ENCODE results near the gene POLE4.

Gene POLE4

GRCh38 chr2:74958274-74959105 lies at the start of gene POLE4:
Gene POLE4, plus strand, starts transcription at chr2:74958643. Its CDS starts 37 bp downstream, at chr2:74958680.
- TF ChIP-seq POLR2A (IDR thresholded peaks at IDR 0.05; ENCODE audit: extremely low read depth, insufficient read length) (peak; percentile 78), MYC (IDR thresholded peaks at IDR 0.05; ENCODE audit: low read depth, low read length) (peak; percentile 94), MAX (IDR thresholded peaks at IDR 0.05; ENCODE audit: low read depth, low read length) (peak; percentile 87), CTCF (IDR thresholded peaks at IDR 0.05; ENCODE audit: low read depth, low read length) (no peak)
- peak within 1 kb of the TSS; percentile 66 for H3K4me3 ChIP-seq (ENCODE audit: low read depth, low read length)
- DNase-seq (ENCODE audit: low read depth), result peak; percentile 94

GRCh38 chr2:74908748-74909444 lies 49.5 kb upstream of the POLE4 start:
- TF ChIP-seq CTCF (IDR thresholded peaks at IDR 0.05; ENCODE audit: low read depth, low read length) (no peak), POLR2A (IDR thresholded peaks at IDR 0.05; ENCODE audit: extremely low read depth, insufficient read length) (no peak), MAX (IDR thresholded peaks at IDR 0.05; ENCODE audit: low read depth, low read length) (no peak), MYC (IDR thresholded peaks at IDR 0.05; ENCODE audit: low read depth, low read length) (no peak)
- no peak for DNase-seq (ENCODE audit: low read depth)
- H3K4me3 ChIP-seq (ENCODE audit: low read depth, low read length), result no peak overlapping the region

GRCh38 chr2:74910245-74910644 lies 48.2 kb upstream of the POLE4 start:
- no peak overlapping the region for H3K4me3 ChIP-seq (ENCODE audit: low read depth, low read length)
- TF ChIP-seq MAX (IDR thresholded peaks at IDR 0.05; ENCODE audit: low read depth, low read length), result no peak
- TF ChIP-seq POLR2A (IDR thresholded peaks at IDR 0.05; ENCODE audit: extremely low read depth, insufficient read length), result no peak
- TF ChIP-seq MYC (IDR thresholded peaks at IDR 0.05; ENCODE audit: low read depth, low read length), result no peak
- TF ChIP-seq CTCF (IDR thresholded peaks at IDR 0.05; ENCODE audit: low read depth, low read length), result no peak
- no peak for DNase-seq (ENCODE audit: low read depth)

GRCh38 chr2:74911061-74911460 lies 47.4 kb upstream of the POLE4 start:
- DNase-seq (ENCODE audit: low read depth), result no peak
- no peak overlapping the region for H3K4me3 ChIP-seq (ENCODE audit: low read depth, low read length)
- no peak for TF ChIP-seq POLR2A (IDR thresholded peaks at IDR 0.05; ENCODE audit: extremely low read depth, insufficient read length)
- TF ChIP-seq MYC (IDR thresholded peaks at IDR 0.05; ENCODE audit: low read depth, low read length), result no peak
- TF ChIP-seq MAX (IDR thresholded peaks at IDR 0.05; ENCODE audit: low read depth, low read length), result no peak
- no peak for TF ChIP-seq CTCF (IDR thresholded peaks at IDR 0.05; ENCODE audit: low read depth, low read length)

- DNase-seq (ENCODE audit: low read depth), result peak; percentile 89
- no peak for TF ChIP-seq MYC (IDR thresholded peaks at IDR 0.05; ENCODE audit: low read depth, low read length)
- no peak for TF ChIP-seq CTCF (IDR thresholded peaks at IDR 0.05; ENCODE audit: low read depth, low read length)
- no peak for TF ChIP-seq MAX (IDR thresholded peaks at IDR 0.05; ENCODE audit: low read depth, low read length)
- no peak for TF ChIP-seq POLR2A (IDR thresholded peaks at IDR 0.05; ENCODE audit: extremely low read depth, insufficient read length)
- no peak overlapping the region for H3K4me3 ChIP-seq (ENCODE audit: low read depth, low read length)
Measured at GRCh38 chr2:74915743-74916142, 42.7 kb upstream of the POLE4 start.

Measured in NB4 (cell line).